NCI-H446 (cell line): ENCODE results near the gene NUAK1.
"Not testable (repeated sequence)": the region's sequence is repeated elsewhere in the genome, so short reads cannot be mapped to it uniquely, and the experiment has no call there.

Experiments used
- DNase-seq, 2 experiments: peaks; one replicate each; lab custom pipeline; 2025; lab: John Stamatoyannopoulos, UW

NUAK1 gene

GRCh38 chr12:106033161-106033675 is 105.5 kb downstream of the NUAK1 start:
- DNase-seq = no peak

GRCh38 chr12:106032623-106032925 is 106.2 kb downstream of the NUAK1 start:
- DNase-seq = no peak

GRCh38 chr12:106031761-106032622 is 106.8 kb downstream of the NUAK1 start:
- DNase-seq = no peak

GRCh38 chr12:106030210-106031071 is 108.3 kb downstream of the NUAK1 start:
- no peak for DNase-seq

- no peak for DNase-seq
These were observed 109.2 kb downstream of the NUAK1 start for GRCh38 chr12:106029532-106029931.

GRCh38 chr12:106027911-106028310 is 110.8 kb downstream of the NUAK1 start:
- DNase-seq = no peak

GRCh38 chr12:106027286-106027685 is 111.5 kb downstream of the NUAK1 start:
- DNase-seq = no peak

GRCh38 chr12:106025129-106025528 is 113.6 kb downstream of the NUAK1 start:
- no peak for DNase-seq

GRCh38 chr12:106023039-106023438 is 115.7 kb downstream of the NUAK1 start:
- DNase-seq = no peak

- no peak for DNase-seq
These were observed 116.2 kb downstream of the NUAK1 start for GRCh38 chr12:106022568-106023012.

- DNase-seq = no peak
These were observed 117.2 kb downstream of the NUAK1 start for GRCh38 chr12:106021516-106021915.

- no peak for DNase-seq
These were observed 118.0 kb downstream of the NUAK1 start for GRCh38 chr12:106020736-106021135.

GRCh38 chr12:106019144-106019543 is 119.6 kb downstream of the NUAK1 start:
- DNase-seq = no peak

GRCh38 chr12:106018286-106018685 is 120.5 kb downstream of the NUAK1 start:
- no peak for DNase-seq

GRCh38 chr12:106016601-106017278 is 122.0 kb downstream of the NUAK1 start:
- DNase-seq = not testable (repeated sequence)

- DNase-seq = no peak
These were observed 123.1 kb downstream of the NUAK1 start for GRCh38 chr12:106015646-106016045.

- no peak for DNase-seq
These were observed 124.8 kb downstream of the NUAK1 start for GRCh38 chr12:106013941-106014340.
